Bronchial epithelial cell (primary cell): ENCODE measurements around the gene USB1. TPM values are rescaled to one million over a fixed set of nuclear protein-coding genes. Genes with fewer than 3 reads are reported as not detected.

ENCODE experiments used
- DNase-seq: peaks from one replicate; pipeline ENCODE4 v3.0.0-alpha.2; 2010; ENCODE audit warnings: low read depth
- FAIRE-seq: peaks from 2 replicates; lab custom pipeline; 2011; peaks lifted over from hg19 to GRCh38; lab: Jason Lieb, UNC
- H3K27me3 ChIP-seq: 2 replicates; pipeline ENCODE4 v1.5.1; 2011; ENCODE audit warnings: low read length; ENCODE audit not compliant: control insufficient read depth, insufficient read depth
- H3K36me3 ChIP-seq: 2 replicates; pipeline ENCODE4 v1.5.1; 2011; ENCODE audit warnings: low read length; ENCODE audit not compliant: control insufficient read depth, insufficient read depth
- H3K4me3 ChIP-seq: 2 replicates; pipeline ENCODE4 v1.5.1; 2011; ENCODE audit warnings: mild to moderate bottlenecking, low read depth, low read length, control low read depth
- total RNA-seq: library from RNA; depleted of rRNA; stranded (reverse); fragments of >200 nt; gene quantifications from 2 replicates; pipeline ENCODE4 v1.2.1, GENCODE V29; 2014
- TF ChIP-seq, protein P1 (sequence below): IDR thresholded peaks from 2 replicates; pipeline ENCODE4 v1.5.1; 2011; ENCODE audit warnings: mild to moderate bottlenecking, moderate library complexity, low read length, control low read depth, inconsistent platforms; ENCODE audit not compliant: insufficient read depth, severe bottlenecking

USB1 gene
- total RNA-seq, 1 donor from 2014 or later, result 29.5 TPM

- DNase-seq (peak; percentile 9), FAIRE-seq (no peak)
- Histone ChIP-seq H3K36me3 (no peaks in the 10 kb centered on the region), H3K27me3 (no peaks in the 10 kb centered on the region), H3K4me3 (peak overlapping the region; percentile 65)
- TF ChIP-seq, protein P1, sequence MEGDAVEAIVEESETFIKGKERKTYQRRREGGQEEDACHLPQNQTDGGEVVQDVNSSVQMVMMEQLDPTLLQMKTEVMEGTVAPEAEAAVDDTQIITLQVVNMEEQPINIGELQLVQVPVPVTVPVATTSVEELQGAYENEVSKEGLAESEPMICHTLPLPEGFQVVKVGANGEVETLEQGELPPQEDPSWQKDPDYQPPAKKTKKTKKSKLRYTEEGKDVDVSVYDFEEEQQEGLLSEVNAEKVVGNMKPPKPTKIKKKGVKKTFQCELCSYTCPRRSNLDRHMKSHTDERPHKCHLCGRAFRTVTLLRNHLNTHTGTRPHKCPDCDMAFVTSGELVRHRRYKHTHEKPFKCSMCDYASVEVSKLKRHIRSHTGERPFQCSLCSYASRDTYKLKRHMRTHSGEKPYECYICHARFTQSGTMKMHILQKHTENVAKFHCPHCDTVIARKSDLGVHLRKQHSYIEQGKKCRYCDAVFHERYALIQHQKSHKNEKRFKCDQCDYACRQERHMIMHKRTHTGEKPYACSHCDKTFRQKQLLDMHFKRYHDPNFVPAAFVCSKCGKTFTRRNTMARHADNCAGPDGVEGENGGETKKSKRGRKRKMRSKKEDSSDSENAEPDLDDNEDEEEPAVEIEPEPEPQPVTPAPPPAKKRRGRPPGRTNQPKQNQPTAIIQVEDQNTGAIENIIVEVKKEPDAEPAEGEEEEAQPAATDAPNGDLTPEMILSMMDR, result no peak
These were observed 15.7 kb upstream of the USB1 start for GRCh38 chr16:57985204-57986181.

- TF ChIP-seq, protein P1, result no peak
- H3K27me3 ChIP-seq, result no peaks in the 10 kb centered on the region
- DNase-seq, result no peak
- H3K36me3 ChIP-seq, result no peaks in the 10 kb centered on the region
- FAIRE-seq, result no peak
- peak overlapping the region; percentile 65 for H3K4me3 ChIP-seq
These were observed 15.0 kb upstream of the USB1 start for GRCh38 chr16:57986196-57986595.

DNA sequence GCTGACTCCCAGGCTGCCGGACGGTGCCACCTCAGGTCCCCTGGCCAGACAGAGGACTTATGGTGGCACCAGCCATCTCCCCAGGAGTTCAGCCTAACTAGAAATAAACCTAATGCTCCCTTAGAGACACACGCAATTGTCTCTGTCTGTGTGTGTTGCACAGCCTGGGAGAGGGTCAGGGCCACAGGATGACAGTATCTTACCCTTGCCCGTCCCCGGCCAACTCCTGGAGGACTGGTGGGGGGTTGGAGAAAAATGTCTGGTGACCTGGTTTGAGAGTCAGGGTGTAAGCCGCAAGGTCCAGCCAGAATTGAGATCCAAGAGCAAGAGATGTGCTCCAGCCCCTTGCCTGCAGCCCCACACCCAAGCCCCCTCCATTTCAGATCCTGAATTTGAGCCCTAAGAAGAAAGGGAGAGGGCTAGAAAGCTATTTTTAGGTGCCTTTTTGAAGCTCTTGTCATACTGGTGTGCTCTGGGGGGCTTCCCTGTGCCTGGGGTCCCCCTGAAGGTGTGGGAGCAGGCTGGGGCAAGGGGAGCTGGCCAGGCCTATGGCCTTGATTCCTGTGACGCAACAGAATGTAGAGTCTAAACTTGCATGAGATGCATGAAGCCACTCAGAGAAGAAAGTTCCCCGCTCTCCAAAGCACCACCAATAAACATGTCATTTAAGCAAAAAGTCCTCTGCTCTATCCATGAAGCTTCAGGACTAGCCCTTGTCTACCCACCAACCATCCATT is 13.6 kb upstream of the USB1 start:
- Histone ChIP-seq H3K36me3 (no peaks in the 10 kb centered on the region), H3K27me3 (no peaks in the 10 kb centered on the region), H3K4me3 (no peak overlapping the region)
- TF ChIP-seq, protein P1, result no peak
- FAIRE-seq (peak; percentile 23), DNase-seq (no peak)

DNA sequence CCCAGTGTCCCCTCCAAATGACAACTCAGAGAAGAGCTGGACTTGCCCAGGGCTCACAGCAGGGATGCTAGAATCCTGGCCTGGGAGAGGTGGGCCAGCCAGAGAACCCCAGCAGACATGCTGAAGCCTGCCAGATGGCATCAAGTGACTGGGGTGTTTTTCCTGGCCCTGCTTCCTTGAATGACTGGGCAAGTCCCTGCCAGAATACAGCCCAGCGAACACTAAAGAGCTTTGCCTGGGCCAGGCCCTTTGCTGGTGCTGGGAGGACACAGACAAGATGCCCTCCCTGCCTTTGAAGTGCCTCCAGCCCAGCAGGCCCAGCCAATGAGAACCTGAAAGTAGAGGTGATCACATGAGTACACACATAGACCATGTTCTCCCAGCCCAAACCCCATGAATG is 12.3 kb upstream of the USB1 start:
- Histone ChIP-seq H3K36me3 (no peaks in the 10 kb centered on the region), H3K27me3 (no peaks in the 10 kb centered on the region), H3K4me3 (no peak overlapping the region)
- no peak for FAIRE-seq
- DNase-seq, result peak; percentile 92
- TF ChIP-seq, protein P1, result no peak

DNA sequence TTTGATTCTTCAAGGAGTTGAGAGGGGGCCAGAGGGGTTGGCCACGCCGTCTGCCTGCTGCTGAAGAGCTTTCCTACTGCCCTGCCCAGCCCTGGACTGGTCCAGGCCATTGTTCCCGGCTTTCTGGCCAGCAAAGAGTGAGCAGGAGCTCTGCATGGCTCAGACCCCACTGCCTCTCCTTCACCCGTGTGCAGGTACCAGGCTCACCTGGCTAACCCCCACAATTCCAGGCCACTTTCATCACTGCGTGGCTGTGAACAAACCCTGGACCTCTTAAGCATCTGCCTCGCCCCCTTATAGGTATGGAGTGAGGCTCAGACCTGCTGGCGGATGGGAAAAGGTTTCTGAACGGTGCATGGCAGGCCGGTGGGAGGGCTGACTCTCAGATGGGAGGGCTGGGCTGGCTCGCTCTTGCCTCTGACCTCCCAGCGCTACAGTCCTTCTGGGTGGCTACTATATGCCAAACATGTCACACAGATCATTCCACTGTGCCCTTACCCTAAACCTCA is 9.6 kb upstream of the USB1 start:
- peaks cover 12% of the 10 kb centered on the region for H3K36me3 ChIP-seq
- H3K4me3 ChIP-seq, result no peak overlapping the region
- no peak for FAIRE-seq
- TF ChIP-seq, protein P1, result no peak
- no peaks in the 10 kb centered on the region for H3K27me3 ChIP-seq
- no peak for DNase-seq
